Breast epithelium (tissue), 3 donors: ENCODE measurements around the gene LRRFIP2.

Source experiments
- CTCF ChIP-seq, 3 donors: fragments of 450-650 bp; IDR thresholded peaks; one replicate each; pipeline ENCODE4 v1.5.1; 2016 to 2017; ENCODE audit warnings: antibody characterized with exemption in 3 of 3, mild to moderate bottlenecking in 3 of 3, moderate library complexity in 3 of 3
- POLR2A ChIP-seq: fragments of 450-650 bp; IDR thresholded peaks from one replicate; pipeline ENCODE4 v1.6.1; 2016; ENCODE audit warnings: antibody characterized with exemption, mild to moderate bottlenecking, moderate library complexity

GRCh38 chr3:37037352-37037751 lies 137.0 kb downstream of the LRRFIP2 start:
- no peak for TF ChIP-seq CTCF (IDR thresholded peaks at IDR 0.05)
- no peak for TF ChIP-seq POLR2A
